Astrocyte (in vitro differentiated cells and primary cell): Measurements from ENCODE around the gene DYNLRB1.

Source experiments
- CTCF ChIP-seq: IDR thresholded peaks from 2 replicates; pipeline ENCODE4 v1.5.1; 2011; ENCODE audit warnings: low read depth, mild to moderate bottlenecking, inconsistent platforms, low read length, moderate library complexity; ENCODE audit not compliant: insufficient read depth
- EZH2 ChIP-seq: IDR thresholded peaks from 2 replicates; pipeline ENCODE4 v1.6.1; 2012; ENCODE audit warnings: mild to moderate bottlenecking, low read length, inconsistent platforms; ENCODE audit not compliant: insufficient read depth

- TF ChIP-seq CTCF = peak; percentile 19
- TF ChIP-seq EZH2 = no peak
Observed at GRCh38 chr20:34562641-34563040, 46.4 kb downstream of the DYNLRB1 start.
